HEK293 (cell line): ENCODE data around the gene CLDN16.

Source experiments
- CTCF ChIA-PET: fragments of 350-600 bp; formaldehyde crosslinking; extraction: SDS; loops from one replicate; lab custom pipeline; 2021; ENCODE audit warnings: antibody characterized with exemption; lab: Yijun Ruan, JAX
- POLR2A ChIA-PET: fragments of 300-600 bp; formaldehyde crosslinking; extraction: SDS; loops from one replicate; lab custom pipeline; 2020; ENCODE audit warnings: antibody characterized with exemption, inconsistent platforms; lab: Yijun Ruan, JAX
- H3K27ac ChIP-seq: fragments of 200-500 bp; sonication (Bioruptor generic); 2 replicates; pipeline ENCODE4 v1.5.1; 2014; ENCODE audit warnings: low read depth, low read length, control low read depth, inconsistent platforms; ENCODE audit errors: extremely low read depth
- H3K36me3 ChIP-seq, 2 experiments: fragments of 200-500 bp in 1 of 2; sonication (Bioruptor generic) in 1 of 2; 1 replicate in 1 of 2; 2 replicates in 1 of 2; pipeline ENCODE4 v1.5.1; 2014 to 2017; ENCODE audit warnings: inconsistent platforms in 2 of 2, low read length in 2 of 2; ENCODE audit not compliant: control insufficient read depth in 2 of 2, insufficient read depth in 1 of 2
- H3K4me1 ChIP-seq: fragments of 200-500 bp; sonication (Bioruptor generic); 2 replicates; pipeline ENCODE4 v1.5.1; 2014; ENCODE audit warnings: mild to moderate bottlenecking, low read length, inconsistent platforms; ENCODE audit not compliant: control insufficient read depth, insufficient read depth
- H3K4me3 ChIP-seq: 2 replicates; pipeline ENCODE4 v1.5.1; 2011; ENCODE audit warnings: low read depth, mild to moderate bottlenecking, control low read depth, low read length, moderate library complexity
- H3K9me3 ChIP-seq: fragments of 200-500 bp; sonication (Bioruptor generic); 2 replicates; pipeline ENCODE4 v1.5.1; 2014; ENCODE audit warnings: low read depth, low read length, inconsistent platforms; ENCODE audit not compliant: control insufficient read depth, insufficient read depth
- GLI2 ChIP-seq: fragments of 450-650 bp; formaldehyde crosslinking; IDR thresholded peaks from 2 replicates; pipeline ENCODE4; 2017; ENCODE audit warnings: missing biosample characterization, missing genetic modification characterization, low read depth, borderline replicate concordance
- HOXA7 ChIP-seq: sonication (generic); formaldehyde crosslinking; IDR thresholded peaks from 2 replicates; pipeline ENCODE4 v1.8.1; 2022; ENCODE audit warnings: missing genetic modification reagents, borderline replicate concordance
- KLF8 ChIP-seq: fragments of 450-650 bp; formaldehyde crosslinking; IDR thresholded peaks from 2 replicates; pipeline ENCODE4 v1.5.1; 2016; ENCODE audit warnings: missing biosample characterization, missing genetic modification characterization
- ZBTB11 ChIP-seq: fragments of 450-650 bp; formaldehyde crosslinking; conservative IDR thresholded peaks from 2 replicates; pipeline ENCODE4 v1.5.1; 2016; ENCODE audit warnings: low read depth, missing biosample characterization, missing genetic modification characterization
- ZFP37 ChIP-seq: fragments of 450-650 bp; formaldehyde crosslinking; IDR thresholded peaks from 2 replicates; pipeline ENCODE4 v1.5.1; 2016; ENCODE audit warnings: missing biosample characterization, missing genetic modification characterization
- ZNF112 ChIP-seq: fragments of 450-650 bp; formaldehyde crosslinking; IDR thresholded peaks from 2 replicates; pipeline ENCODE4 v1.5.0; 2017; ENCODE audit warnings: missing biosample characterization, missing genetic modification characterization
- ZNF132 ChIP-seq: fragments of 450-650 bp; formaldehyde crosslinking; IDR thresholded peaks from 2 replicates; pipeline ENCODE4 v1.5.1; 2017; ENCODE audit warnings: missing biosample characterization, missing genetic modification characterization, borderline replicate concordance
- ZNF146 ChIP-seq: fragments of 450-650 bp; formaldehyde crosslinking; IDR thresholded peaks from 2 replicates; pipeline ENCODE4 v1.5.1; 2016; ENCODE audit warnings: missing biosample characterization, missing genetic modification characterization
- ZNF184 ChIP-seq: fragments of 450-650 bp; IDR thresholded peaks from 2 replicates; pipeline ENCODE4 v1.5.1; 2018; ENCODE audit warnings: missing biosample characterization, mild to moderate bottlenecking, missing genetic modification characterization
- ZNF214 ChIP-seq: fragments of 450-650 bp; formaldehyde crosslinking; IDR thresholded peaks from 2 replicates; pipeline ENCODE4 v1.5.1; 2017; ENCODE audit warnings: missing biosample characterization, mild to moderate bottlenecking, missing genetic modification characterization, borderline replicate concordance
- ZNF23 ChIP-seq: fragments of 450-650 bp; formaldehyde crosslinking; IDR thresholded peaks from 2 replicates; pipeline ENCODE4 v1.5.1; 2016; ENCODE audit warnings: missing biosample characterization, missing genetic modification characterization, borderline replicate concordance
- ZNF248 ChIP-seq: fragments of 450-650 bp; formaldehyde crosslinking; IDR thresholded peaks from 2 replicates; pipeline ENCODE4 v1.5.1; 2017; ENCODE audit warnings: missing biosample characterization, missing genetic modification characterization
- ZNF302 ChIP-seq: fragments of 450-650 bp; formaldehyde crosslinking; IDR thresholded peaks from 2 replicates; pipeline ENCODE4 v1.5.1; 2016; ENCODE audit warnings: missing biosample characterization, missing genetic modification characterization, low read depth
- ZNF335 ChIP-seq: fragments of 450-650 bp; formaldehyde crosslinking; conservative IDR thresholded peaks from 2 replicates; pipeline ENCODE4 v1.5.1; 2016; ENCODE audit warnings: missing biosample characterization, missing genetic modification characterization
- ZNF366 ChIP-seq: fragments of 450-650 bp; formaldehyde crosslinking; conservative IDR thresholded peaks from 2 replicates; pipeline ENCODE4 v1.5.1; 2016; ENCODE audit warnings: missing biosample characterization, missing genetic modification characterization
- ZNF37A ChIP-seq: fragments of 450-650 bp; IDR thresholded peaks from 2 replicates; pipeline ENCODE4 v1.5.1; 2018; ENCODE audit warnings: missing biosample characterization, missing genetic modification characterization
- ZNF521 ChIP-seq: fragments of 450-650 bp; formaldehyde crosslinking; IDR thresholded peaks from 2 replicates; pipeline ENCODE4 v1.5.1; 2017; ENCODE audit warnings: missing biosample characterization, mild to moderate bottlenecking, missing genetic modification characterization
- ZNF529 ChIP-seq: fragments of 450-650 bp; formaldehyde crosslinking; IDR thresholded peaks from 2 replicates; pipeline ENCODE4 v1.5.1; 2017; ENCODE audit warnings: missing genetic modification characterization, missing biosample characterization; ENCODE audit not compliant: insufficient replicate concordance
- ZNF600 ChIP-seq: fragments of 450-650 bp; formaldehyde crosslinking; IDR thresholded peaks from 2 replicates; pipeline ENCODE4 v1.5.1; 2016; ENCODE audit warnings: missing biosample characterization, missing genetic modification characterization
- TF ChIP-seq, protein P1 (sequence below): fragments of 450-650 bp; formaldehyde crosslinking; conservative IDR thresholded peaks from 2 replicates; pipeline ENCODE4 v1.5.1; 2016; ENCODE audit warnings: low read depth, missing biosample characterization, missing genetic modification characterization
- TF ChIP-seq, protein P2 (sequence below): fragments of 450-650 bp; formaldehyde crosslinking; IDR thresholded peaks from 2 replicates; pipeline ENCODE4 v1.5.1; 2016; ENCODE audit warnings: missing biosample characterization, missing genetic modification characterization
- TF ChIP-seq, protein P3 (sequence below): fragments of 450-650 bp; formaldehyde crosslinking; IDR thresholded peaks from 2 replicates; pipeline ENCODE4 v1.5.1; 2016; ENCODE audit warnings: missing biosample characterization, missing genetic modification characterization
- TF ChIP-seq, protein P4 (sequence below): fragments of 450-650 bp; formaldehyde crosslinking; IDR thresholded peaks from 2 replicates; pipeline ENCODE4 v1.5.1; 2017; ENCODE audit warnings: missing biosample characterization, missing genetic modification characterization

CLDN16 gene

GRCh38 chr3:190433626-190434025 is 45.7 kb downstream of the CLDN16 start:
- no peaks in the 10 kb centered on the region for H3K4me1 ChIP-seq
- ChIA-PET CTCF (no interaction called here), POLR2A (no interaction called here)
- no peak for TF ChIP-seq ZNF112 (tag by site-specific recombination)
- TF ChIP-seq ZNF521 (tag by site-specific recombination): no peak
- TF ChIP-seq, protein P1, sequence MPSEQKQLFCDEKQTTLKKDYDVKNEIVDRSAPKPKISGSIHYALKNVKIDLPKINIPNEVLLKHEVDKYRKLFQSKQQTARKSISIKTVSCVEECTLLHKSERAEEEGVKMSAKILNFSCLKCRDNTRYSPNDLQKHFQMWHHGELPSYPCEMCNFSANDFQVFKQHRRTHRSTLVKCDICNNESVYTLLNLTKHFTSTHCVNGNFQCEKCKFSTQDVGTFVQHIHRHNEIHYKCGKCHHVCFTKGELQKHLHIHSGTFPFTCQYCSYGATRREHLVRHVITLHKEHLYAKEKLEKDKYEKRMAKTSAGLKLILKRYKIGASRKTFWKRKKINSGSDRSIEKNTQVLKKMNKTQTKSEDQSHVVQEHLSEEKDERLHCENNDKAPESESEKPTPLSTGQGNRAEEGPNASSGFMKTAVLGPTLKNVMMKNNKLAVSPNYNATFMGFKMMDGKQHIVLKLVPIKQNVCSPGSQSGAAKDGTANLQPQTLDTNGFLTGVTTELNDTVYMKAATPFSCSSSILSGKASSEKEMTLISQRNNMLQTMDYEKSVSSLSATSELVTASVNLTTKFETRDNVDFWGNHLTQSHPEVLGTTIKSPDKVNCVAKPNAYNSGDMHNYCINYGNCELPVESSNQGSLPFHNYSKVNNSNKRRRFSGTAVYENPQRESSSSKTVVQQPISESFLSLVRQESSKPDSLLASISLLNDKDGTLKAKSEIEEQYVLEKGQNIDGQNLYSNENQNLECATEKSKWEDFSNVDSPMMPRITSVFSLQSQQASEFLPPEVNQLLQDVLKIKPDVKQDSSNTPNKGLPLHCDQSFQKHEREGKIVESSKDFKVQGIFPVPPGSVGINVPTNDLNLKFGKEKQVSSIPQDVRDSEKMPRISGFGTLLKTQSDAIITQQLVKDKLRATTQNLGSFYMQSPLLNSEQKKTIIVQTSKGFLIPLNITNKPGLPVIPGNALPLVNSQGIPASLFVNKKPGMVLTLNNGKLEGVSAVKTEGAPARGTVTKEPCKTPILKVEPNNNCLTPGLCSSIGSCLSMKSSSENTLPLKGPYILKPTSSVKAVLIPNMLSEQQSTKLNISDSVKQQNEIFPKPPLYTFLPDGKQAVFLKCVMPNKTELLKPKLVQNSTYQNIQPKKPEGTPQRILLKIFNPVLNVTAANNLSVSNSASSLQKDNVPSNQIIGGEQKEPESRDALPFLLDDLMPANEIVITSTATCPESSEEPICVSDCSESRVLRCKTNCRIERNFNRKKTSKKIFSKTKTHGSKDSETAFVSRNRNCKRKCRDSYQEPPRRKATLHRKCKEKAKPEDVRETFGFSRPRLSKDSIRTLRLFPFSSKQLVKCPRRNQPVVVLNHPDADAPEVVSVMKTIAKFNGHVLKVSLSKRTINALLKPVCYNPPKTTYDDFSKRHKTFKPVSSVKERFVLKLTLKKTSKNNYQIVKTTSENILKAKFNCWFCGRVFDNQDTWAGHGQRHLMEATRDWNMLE (tag by site-specific recombination): no peak
- TF ChIP-seq ZNF600 (tag by site-specific recombination): no peak
- TF ChIP-seq ZNF184 (tag by site-specific recombination): no peak
- TF ChIP-seq ZNF37A (tag by site-specific recombination): no peak
- TF ChIP-seq, protein P2, sequence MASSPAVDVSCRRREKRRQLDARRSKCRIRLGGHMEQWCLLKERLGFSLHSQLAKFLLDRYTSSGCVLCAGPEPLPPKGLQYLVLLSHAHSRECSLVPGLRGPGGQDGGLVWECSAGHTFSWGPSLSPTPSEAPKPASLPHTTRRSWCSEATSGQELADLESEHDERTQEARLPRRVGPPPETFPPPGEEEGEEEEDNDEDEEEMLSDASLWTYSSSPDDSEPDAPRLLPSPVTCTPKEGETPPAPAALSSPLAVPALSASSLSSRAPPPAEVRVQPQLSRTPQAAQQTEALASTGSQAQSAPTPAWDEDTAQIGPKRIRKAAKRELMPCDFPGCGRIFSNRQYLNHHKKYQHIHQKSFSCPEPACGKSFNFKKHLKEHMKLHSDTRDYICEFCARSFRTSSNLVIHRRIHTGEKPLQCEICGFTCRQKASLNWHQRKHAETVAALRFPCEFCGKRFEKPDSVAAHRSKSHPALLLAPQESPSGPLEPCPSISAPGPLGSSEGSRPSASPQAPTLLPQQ (tag by site-specific recombination): no peak
- TF ChIP-seq, protein P3, sequence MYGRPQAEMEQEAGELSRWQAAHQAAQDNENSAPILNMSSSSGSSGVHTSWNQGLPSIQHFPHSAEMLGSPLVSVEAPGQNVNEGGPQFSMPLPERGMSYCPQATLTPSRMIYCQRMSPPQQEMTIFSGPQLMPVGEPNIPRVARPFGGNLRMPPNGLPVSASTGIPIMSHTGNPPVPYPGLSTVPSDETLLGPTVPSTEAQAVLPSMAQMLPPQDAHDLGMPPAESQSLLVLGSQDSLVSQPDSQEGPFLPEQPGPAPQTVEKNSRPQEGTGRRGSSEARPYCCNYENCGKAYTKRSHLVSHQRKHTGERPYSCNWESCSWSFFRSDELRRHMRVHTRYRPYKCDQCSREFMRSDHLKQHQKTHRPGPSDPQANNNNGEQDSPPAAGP (tag by site-specific recombination): no peak
- no peak for TF ChIP-seq ZNF132 (tag by site-specific recombination)
- no peak for TF ChIP-seq ZNF529 (tag by site-specific recombination)
- TF ChIP-seq ZNF146 (tag by site-specific recombination): no peak
- TF ChIP-seq KLF8 (tag by site-specific recombination): no peak
- TF ChIP-seq ZNF366 (tag by site-specific recombination): no peak
- no peak for TF ChIP-seq ZNF214 (tag by site-specific recombination)
- TF ChIP-seq ZFP37 (tag by site-specific recombination): no peak
- H3K36me3 ChIP-seq: no peaks in the 10 kb centered on the region
- H3K27ac ChIP-seq: no peak overlapping the region
- H3K4me3 ChIP-seq: no peak overlapping the region
- no peaks in the 10 kb centered on the region for H3K9me3 ChIP-seq

DNA sequence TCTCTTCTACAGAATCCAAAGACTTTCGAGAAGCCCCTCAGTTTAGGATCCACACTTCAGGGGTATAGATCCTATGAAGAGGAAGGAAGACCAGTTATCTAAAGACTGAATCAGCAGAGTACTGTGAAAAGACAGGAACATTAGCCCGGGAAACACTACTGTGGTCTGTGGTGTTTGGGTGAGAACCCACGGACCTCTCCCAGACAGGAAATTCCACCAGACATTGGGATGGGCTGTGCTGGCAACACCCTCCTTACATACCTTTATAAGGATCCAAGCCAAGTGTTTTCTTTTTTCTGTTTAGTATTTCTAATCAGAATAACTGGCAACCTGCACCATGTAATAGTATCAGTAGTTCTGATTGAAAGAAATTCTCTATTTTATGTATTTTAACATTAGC is 47.7 kb downstream of the CLDN16 start:
- ChIA-PET POLR2A (no interaction called here), CTCF (interaction anchor here (0.7 kb wide), 1 partner anchor 36 kb away, joined by 3 read pairs; no protein-coding TSS in a partner anchor)
- Histone ChIP-seq H3K4me3 (no peak overlapping the region), H3K4me1 (no peaks in the 10 kb centered on the region), H3K27ac (no peak overlapping the region), H3K36me3 (no peaks in the 10 kb centered on the region), H3K9me3 (no peaks in the 10 kb centered on the region)
- no peak for TF ChIP-seq ZNF23 (tag by site-specific recombination)
- TF ChIP-seq ZFP37 (tag by site-specific recombination): no peak
- TF ChIP-seq ZBTB11: no peak
- TF ChIP-seq HOXA7: no peak
- no peak for TF ChIP-seq ZNF302
- TF ChIP-seq GLI2 (tag by site-specific recombination): no peak
- TF ChIP-seq ZNF335: no peak
- TF ChIP-seq ZNF248 (tag by site-specific recombination): no peak
- TF ChIP-seq, protein P4, sequence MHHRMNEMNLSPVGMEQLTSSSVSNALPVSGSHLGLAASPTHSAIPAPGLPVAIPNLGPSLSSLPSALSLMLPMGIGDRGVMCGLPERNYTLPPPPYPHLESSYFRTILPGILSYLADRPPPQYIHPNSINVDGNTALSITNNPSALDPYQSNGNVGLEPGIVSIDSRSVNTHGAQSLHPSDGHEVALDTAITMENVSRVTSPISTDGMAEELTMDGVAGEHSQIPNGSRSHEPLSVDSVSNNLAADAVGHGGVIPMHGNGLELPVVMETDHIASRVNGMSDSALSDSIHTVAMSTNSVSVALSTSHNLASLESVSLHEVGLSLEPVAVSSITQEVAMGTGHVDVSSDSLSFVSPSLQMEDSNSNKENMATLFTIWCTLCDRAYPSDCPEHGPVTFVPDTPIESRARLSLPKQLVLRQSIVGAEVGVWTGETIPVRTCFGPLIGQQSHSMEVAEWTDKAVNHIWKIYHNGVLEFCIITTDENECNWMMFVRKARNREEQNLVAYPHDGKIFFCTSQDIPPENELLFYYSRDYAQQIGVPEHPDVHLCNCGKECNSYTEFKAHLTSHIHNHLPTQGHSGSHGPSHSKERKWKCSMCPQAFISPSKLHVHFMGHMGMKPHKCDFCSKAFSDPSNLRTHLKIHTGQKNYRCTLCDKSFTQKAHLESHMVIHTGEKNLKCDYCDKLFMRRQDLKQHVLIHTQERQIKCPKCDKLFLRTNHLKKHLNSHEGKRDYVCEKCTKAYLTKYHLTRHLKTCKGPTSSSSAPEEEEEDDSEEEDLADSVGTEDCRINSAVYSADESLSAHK (tag by site-specific recombination): no peak
